ENCODE results near the gene TBC1D2B.

GRCh38 chr15:78033864-78034263 lies 43.6 kb downstream of the TBC1D2B start:
- TF ChIP-seq SPI1 (IDR thresholded peaks at IDR 0.05; ENCODE audit: borderline replicate concordance, low read depth), result no peak
- no peak for TF ChIP-seq REST (IDR thresholded peaks at IDR 0.05; ENCODE audit: insufficient replicate concordance, low read depth)
- TF ChIP-seq CTCF (IDR thresholded peaks at IDR 0.05; ENCODE audit: insufficient read depth, low read length), result no peak
- TF ChIP-seq POLR2AphosphoS5 (IDR thresholded peaks at IDR 0.05; ENCODE audit: low read depth), result no peak

Data from HL-60 (cell line).